Ovary (tissue), 3 donors: Measurements from ENCODE around the gene ACSM6.

ENCODE experiments used
- CTCF ChIP-seq, 3 donors: fragments of 450-650 bp in 2 of 3; fragments of 200-600 bp in 1 of 3; IDR thresholded peaks; one replicate each; pipeline versions ENCODE4 v1.5.1 to v1.8.0; 2016 to 2022; ENCODE audit warnings: antibody characterized with exemption in 3 of 3, mild to moderate bottlenecking in 1 of 3
- EP300 ChIP-seq: sonication (generic); formaldehyde crosslinking; IDR thresholded peaks from one replicate; pipeline ENCODE4 v1.6.1; 2017; ENCODE audit warnings: antibody characterized with exemption
- POLR2A ChIP-seq: fragments of 450-650 bp; IDR thresholded peaks from one replicate; pipeline ENCODE4 v1.6.1; 2017; ENCODE audit warnings: antibody characterized with exemption, mild to moderate bottlenecking, moderate library complexity
- donor health status: DM: no; HTN: no; CAD: no.

GRCh38 chr10:95261926-95262325 is 67.9 kb downstream of the ACSM6 start:
- no peak for TF ChIP-seq CTCF (IDR thresholded peaks at IDR 0.05)
- TF ChIP-seq POLR2A: no peak
- TF ChIP-seq EP300: no peak
